Measurements from ENCODE around the gene SLC46A2. TPM values are rescaled to one million over a fixed set of nuclear protein-coding genes. Genes with fewer than 3 reads are reported as not detected.

The SLC46A2 gene
- total RNA-seq, 1 donor from 2014 or later, result not detected

- Mint-ChIP-seq H3K36me3 (ENCODE audit: unreplicated experiment) (no peaks in the 10 kb centered on the region), H3K4me3 (ENCODE audit: unreplicated experiment) (no peak overlapping the region), H3K9me3 (ENCODE audit: unreplicated experiment) (peaks cover 4% of the 10 kb centered on the region), H3K27me3 (ENCODE audit: unreplicated experiment) (peaks cover 2% of the 10 kb centered on the region), H3K27ac (ENCODE audit: unreplicated experiment) (no peak overlapping the region), H3K4me1 (ENCODE audit: low read depth, unreplicated experiment) (peaks cover 28% of the 10 kb centered on the region)
- DNase-seq, result no peak
- TF ChIP-seq CTCF (IDR thresholded peaks at IDR 0.05; ENCODE audit: partially characterized antibody, unreplicated experiment), result no peak
These were observed 23.9 kb downstream of the SLC46A2 start for GRCh38 chr9:112866662-112867274.

GRCh38 chr9:112864982-112865381 lies 25.7 kb downstream of the SLC46A2 start:
- peaks cover 6% of the 10 kb centered on the region for H3K9me3 Mint-ChIP-seq (ENCODE audit: unreplicated experiment)
- H3K4me3 Mint-ChIP-seq (ENCODE audit: unreplicated experiment), result no peak overlapping the region
- TF ChIP-seq CTCF (IDR thresholded peaks at IDR 0.05; ENCODE audit: partially characterized antibody, unreplicated experiment), result no peak
- DNase-seq, result no peak
- H3K27me3 Mint-ChIP-seq (ENCODE audit: unreplicated experiment), result peaks cover 2% of the 10 kb centered on the region
- no peaks in the 10 kb centered on the region for H3K36me3 Mint-ChIP-seq (ENCODE audit: unreplicated experiment)
- peaks cover 20% of the 10 kb centered on the region for H3K4me1 Mint-ChIP-seq (ENCODE audit: low read depth, unreplicated experiment)
- H3K27ac Mint-ChIP-seq (ENCODE audit: unreplicated experiment), result no peak overlapping the region

GRCh38 chr9:112864403-112864802 lies 26.3 kb downstream of the SLC46A2 start:
- DNase-seq, result no peak
- no peak for TF ChIP-seq CTCF (IDR thresholded peaks at IDR 0.05; ENCODE audit: partially characterized antibody, unreplicated experiment)
- H3K36me3 Mint-ChIP-seq (ENCODE audit: unreplicated experiment), result no peaks in the 10 kb centered on the region
- peaks cover 15% of the 10 kb centered on the region for H3K4me1 Mint-ChIP-seq (ENCODE audit: low read depth, unreplicated experiment)
- no peak overlapping the region for H3K4me3 Mint-ChIP-seq (ENCODE audit: unreplicated experiment)
- H3K27ac Mint-ChIP-seq (ENCODE audit: unreplicated experiment), result no peak overlapping the region
- H3K27me3 Mint-ChIP-seq (ENCODE audit: unreplicated experiment), result peaks cover 2% of the 10 kb centered on the region
- peaks cover 6% of the 10 kb centered on the region for H3K9me3 Mint-ChIP-seq (ENCODE audit: unreplicated experiment)

- no peak for TF ChIP-seq CTCF (IDR thresholded peaks at IDR 0.05; ENCODE audit: partially characterized antibody, unreplicated experiment)
- Mint-ChIP-seq H3K27me3 (ENCODE audit: unreplicated experiment) (peaks cover 2% of the 10 kb centered on the region), H3K9me3 (ENCODE audit: unreplicated experiment) (peaks cover 6% of the 10 kb centered on the region), H3K36me3 (ENCODE audit: unreplicated experiment) (no peaks in the 10 kb centered on the region), H3K4me1 (ENCODE audit: low read depth, unreplicated experiment) (peaks cover 8% of the 10 kb centered on the region), H3K27ac (ENCODE audit: unreplicated experiment) (no peak overlapping the region), H3K4me3 (ENCODE audit: unreplicated experiment) (no peak overlapping the region)
- DNase-seq, result no peak
These were observed 26.9 kb downstream of the SLC46A2 start for GRCh38 chr9:112863746-112864145.

GRCh38 chr9:112863214-112863613 lies 27.5 kb downstream of the SLC46A2 start:
- TF ChIP-seq CTCF (IDR thresholded peaks at IDR 0.05; ENCODE audit: partially characterized antibody, unreplicated experiment), result no peak
- DNase-seq, result no peak
- no peaks in the 10 kb centered on the region for H3K36me3 Mint-ChIP-seq (ENCODE audit: unreplicated experiment)
- peaks cover 5% of the 10 kb centered on the region for H3K4me1 Mint-ChIP-seq (ENCODE audit: low read depth, unreplicated experiment)
- no peak overlapping the region for H3K4me3 Mint-ChIP-seq (ENCODE audit: unreplicated experiment)
- no peak overlapping the region for H3K27ac Mint-ChIP-seq (ENCODE audit: unreplicated experiment)
- H3K9me3 Mint-ChIP-seq (ENCODE audit: unreplicated experiment), result peaks cover 6% of the 10 kb centered on the region
- H3K27me3 Mint-ChIP-seq (ENCODE audit: unreplicated experiment), result peaks cover 2% of the 10 kb centered on the region

All from glutamatergic neuron (in vitro differentiated cells).